ENCODE measurements around the gene TMEM31.

The TMEM31 gene

DNA sequence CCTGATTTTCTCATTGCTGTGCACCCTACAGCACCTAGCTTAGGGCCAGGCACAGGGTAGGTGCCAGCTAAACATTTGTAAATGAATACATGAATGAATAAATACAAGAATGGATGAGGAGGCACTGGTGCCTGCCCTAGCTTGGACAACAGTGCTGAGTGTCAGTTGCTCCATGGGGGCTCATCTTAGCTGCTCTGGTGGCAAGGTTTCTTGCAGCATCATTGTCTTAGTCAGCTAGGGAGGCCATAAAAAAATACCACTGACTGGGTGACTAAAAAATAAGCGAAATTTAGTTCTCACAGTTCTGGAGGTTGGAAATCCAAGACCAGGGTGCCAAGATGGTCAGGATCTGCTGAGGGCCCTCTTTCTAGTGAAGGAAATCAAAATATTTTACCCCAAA, 31.2 kb downstream of the TMEM31 start:
- Histone ChIP-seq H3K27ac (ENCODE audit: extremely low read depth, low read depth, low read length) (no peak overlapping the region), H3K36me3 (ENCODE audit: control insufficient read depth in 2 of 2, insufficient read depth in 1 of 2, low read length in 2 of 2) (no peaks in the 10 kb centered on the region), H3K4me3 (ENCODE audit: low read depth, low read length) (no peak overlapping the region), H3K9me3 (ENCODE audit: control insufficient read depth, insufficient read depth, low read depth, low read length) (no peaks in the 10 kb centered on the region), H3K4me1 (ENCODE audit: control insufficient read depth, insufficient read depth, low read length) (no peaks in the 10 kb centered on the region)
- CTCF ChIA-PET: no interaction called here
- POLR2A ChIA-PET: no interaction called here
- TF ChIP-seq KLF9 (tag by site-specific recombination; IDR thresholded peaks at IDR 0.05; ENCODE audit: low read depth) (no peak), ZNF501 (tag by site-specific recombination; IDR thresholded peaks at IDR 0.05) (no peak), ZNF785 (tag by site-specific recombination; IDR thresholded peaks at IDR 0.05) (no peak), ZNF140 (tag by site-specific recombination; IDR thresholded peaks at IDR 0.05) (no peak), ZNF157 (tag by site-specific recombination; IDR thresholded peaks at IDR 0.05) (no peak), YY2 (tag by site-specific recombination; IDR thresholded peaks at IDR 0.05) (no peak), YY1 (tag by site-specific recombination; IDR thresholded peaks at IDR 0.05) (no peak), FEZF1 (tag by site-specific recombination; IDR thresholded peaks at IDR 0.05) (no peak), ZFP37 (tag by site-specific recombination; IDR thresholded peaks at IDR 0.05) (no peak), ZNF514 (tag by site-specific recombination; IDR thresholded peaks at IDR 0.05) (no peak), SP2 (tag by site-specific recombination; IDR thresholded peaks at IDR 0.05) (no peak), ZNF335 (tag by site-specific recombination; conservative IDR thresholded peaks at IDR 0.05) (no peak)
- TF ChIP-seq, protein P1, sequence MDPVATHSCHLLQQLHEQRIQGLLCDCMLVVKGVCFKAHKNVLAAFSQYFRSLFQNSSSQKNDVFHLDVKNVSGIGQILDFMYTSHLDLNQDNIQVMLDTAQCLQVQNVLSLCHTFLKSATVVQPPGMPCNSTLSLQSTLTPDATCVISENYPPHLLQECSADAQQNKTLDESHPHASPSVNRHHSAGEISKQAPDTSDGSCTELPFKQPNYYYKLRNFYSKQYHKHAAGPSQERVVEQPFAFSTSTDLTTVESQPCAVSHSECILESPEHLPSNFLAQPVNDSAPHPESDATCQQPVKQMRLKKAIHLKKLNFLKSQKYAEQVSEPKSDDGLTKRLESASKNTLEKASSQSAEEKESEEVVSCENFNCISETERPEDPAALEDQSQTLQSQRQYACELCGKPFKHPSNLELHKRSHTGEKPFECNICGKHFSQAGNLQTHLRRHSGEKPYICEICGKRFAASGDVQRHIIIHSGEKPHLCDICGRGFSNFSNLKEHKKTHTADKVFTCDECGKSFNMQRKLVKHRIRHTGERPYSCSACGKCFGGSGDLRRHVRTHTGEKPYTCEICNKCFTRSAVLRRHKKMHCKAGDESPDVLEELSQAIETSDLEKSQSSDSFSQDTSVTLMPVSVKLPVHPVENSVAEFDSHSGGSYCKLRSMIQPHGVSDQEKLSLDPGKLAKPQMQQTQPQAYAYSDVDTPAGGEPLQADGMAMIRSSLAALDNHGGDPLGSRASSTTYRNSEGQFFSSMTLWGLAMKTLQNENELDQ (tag by site-specific recombination; IDR thresholded peaks at IDR 0.05; ENCODE audit: low read depth): no peak
- TF ChIP-seq, protein P2, sequence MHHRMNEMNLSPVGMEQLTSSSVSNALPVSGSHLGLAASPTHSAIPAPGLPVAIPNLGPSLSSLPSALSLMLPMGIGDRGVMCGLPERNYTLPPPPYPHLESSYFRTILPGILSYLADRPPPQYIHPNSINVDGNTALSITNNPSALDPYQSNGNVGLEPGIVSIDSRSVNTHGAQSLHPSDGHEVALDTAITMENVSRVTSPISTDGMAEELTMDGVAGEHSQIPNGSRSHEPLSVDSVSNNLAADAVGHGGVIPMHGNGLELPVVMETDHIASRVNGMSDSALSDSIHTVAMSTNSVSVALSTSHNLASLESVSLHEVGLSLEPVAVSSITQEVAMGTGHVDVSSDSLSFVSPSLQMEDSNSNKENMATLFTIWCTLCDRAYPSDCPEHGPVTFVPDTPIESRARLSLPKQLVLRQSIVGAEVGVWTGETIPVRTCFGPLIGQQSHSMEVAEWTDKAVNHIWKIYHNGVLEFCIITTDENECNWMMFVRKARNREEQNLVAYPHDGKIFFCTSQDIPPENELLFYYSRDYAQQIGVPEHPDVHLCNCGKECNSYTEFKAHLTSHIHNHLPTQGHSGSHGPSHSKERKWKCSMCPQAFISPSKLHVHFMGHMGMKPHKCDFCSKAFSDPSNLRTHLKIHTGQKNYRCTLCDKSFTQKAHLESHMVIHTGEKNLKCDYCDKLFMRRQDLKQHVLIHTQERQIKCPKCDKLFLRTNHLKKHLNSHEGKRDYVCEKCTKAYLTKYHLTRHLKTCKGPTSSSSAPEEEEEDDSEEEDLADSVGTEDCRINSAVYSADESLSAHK (tag by site-specific recombination; IDR thresholded peaks at IDR 0.05): no peak
- TF ChIP-seq, protein P3, sequence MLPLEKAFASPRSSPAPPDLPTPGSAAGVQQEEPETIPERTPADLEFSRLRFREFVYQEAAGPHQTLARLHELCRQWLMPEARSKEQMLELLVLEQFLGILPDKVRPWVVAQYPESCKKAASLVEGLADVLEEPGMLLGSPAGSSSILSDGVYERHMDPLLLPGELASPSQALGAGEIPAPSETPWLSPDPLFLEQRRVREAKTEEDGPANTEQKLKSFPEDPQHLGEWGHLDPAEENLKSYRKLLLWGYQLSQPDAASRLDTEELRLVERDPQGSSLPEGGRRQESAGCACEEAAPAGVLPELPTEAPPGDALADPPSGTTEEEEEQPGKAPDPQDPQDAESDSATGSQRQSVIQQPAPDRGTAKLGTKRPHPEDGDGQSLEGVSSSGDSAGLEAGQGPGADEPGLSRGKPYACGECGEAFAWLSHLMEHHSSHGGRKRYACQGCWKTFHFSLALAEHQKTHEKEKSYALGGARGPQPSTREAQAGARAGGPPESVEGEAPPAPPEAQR (tag by site-specific recombination; IDR thresholded peaks at IDR 0.05): no peak

DNA sequence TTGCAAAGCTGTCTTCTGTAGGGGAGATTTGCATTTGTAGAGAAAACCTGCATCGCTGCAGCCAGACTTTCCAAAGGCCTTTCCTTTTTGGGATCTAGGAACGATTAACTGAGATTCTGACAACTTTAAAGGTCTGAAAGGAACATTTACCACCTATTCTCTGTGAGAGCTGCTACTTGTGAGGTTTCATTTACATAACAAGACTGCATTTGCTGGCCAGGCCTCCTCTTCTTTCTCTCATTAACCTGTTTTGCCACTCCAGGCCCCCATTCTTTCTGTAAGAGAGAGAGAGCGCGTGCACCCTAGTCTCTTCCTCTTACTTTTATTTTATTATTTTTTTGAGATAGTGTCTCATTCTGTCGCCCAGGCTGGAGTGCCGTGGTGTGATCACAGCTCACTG, 31.6 kb downstream of the TMEM31 start:
- Histone ChIP-seq H3K4me1 (ENCODE audit: control insufficient read depth, insufficient read depth, low read length) (no peaks in the 10 kb centered on the region), H3K36me3 (ENCODE audit: control insufficient read depth in 2 of 2, insufficient read depth in 1 of 2, low read length in 2 of 2) (no peaks in the 10 kb centered on the region), H3K9me3 (ENCODE audit: control insufficient read depth, insufficient read depth, low read depth, low read length) (no peaks in the 10 kb centered on the region), H3K4me3 (ENCODE audit: low read depth, low read length) (no peak overlapping the region), H3K27ac (ENCODE audit: extremely low read depth, low read depth, low read length) (no peak overlapping the region)
- ChIA-PET POLR2A (no interaction called here), CTCF (no interaction called here)
- TF ChIP-seq, protein P4, sequence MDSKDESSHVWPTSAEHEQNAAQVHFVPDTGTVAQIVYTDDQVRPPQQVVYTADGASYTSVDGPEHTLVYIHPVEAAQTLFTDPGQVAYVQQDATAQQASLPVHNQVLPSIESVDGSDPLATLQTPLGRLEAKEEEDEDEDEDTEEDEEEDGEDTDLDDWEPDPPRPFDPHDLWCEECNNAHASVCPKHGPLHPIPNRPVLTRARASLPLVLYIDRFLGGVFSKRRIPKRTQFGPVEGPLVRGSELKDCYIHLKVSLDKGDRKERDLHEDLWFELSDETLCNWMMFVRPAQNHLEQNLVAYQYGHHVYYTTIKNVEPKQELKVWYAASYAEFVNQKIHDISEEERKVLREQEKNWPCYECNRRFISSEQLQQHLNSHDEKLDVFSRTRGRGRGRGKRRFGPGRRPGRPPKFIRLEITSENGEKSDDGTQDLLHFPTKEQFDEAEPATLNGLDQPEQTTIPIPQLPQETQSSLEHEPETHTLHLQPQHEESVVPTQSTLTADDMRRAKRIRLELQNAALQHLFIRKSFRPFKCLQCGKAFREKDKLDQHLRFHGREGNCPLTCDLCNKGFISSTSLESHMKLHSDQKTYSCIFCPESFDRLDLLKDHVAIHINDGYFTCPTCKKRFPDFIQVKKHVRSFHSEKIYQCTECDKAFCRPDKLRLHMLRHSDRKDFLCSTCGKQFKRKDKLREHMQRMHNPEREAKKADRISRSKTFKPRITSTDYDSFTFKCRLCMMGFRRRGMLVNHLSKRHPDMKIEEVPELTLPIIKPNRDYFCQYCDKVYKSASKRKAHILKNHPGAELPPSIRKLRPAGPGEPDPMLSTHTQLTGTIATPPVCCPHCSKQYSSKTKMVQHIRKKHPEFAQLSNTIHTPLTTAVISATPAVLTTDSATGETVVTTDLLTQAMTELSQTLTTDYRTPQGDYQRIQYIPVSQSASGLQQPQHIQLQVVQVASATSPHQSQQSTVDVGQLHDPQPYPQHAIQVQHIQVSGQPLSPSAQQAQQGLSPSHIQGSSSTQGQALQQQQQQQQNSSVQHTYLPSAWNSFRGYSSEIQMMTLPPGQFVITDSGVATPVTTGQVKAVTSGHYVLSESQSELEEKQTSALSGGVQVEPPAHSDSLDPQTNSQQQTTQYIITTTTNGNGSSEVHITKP (tag by site-specific recombination; IDR thresholded peaks at IDR 0.05): no peak
- no peak for TF ChIP-seq ZNF548 (tag by site-specific recombination; IDR thresholded peaks at IDR 0.05)
- TF ChIP-seq ZBTB8A (tag by site-specific recombination; IDR thresholded peaks at IDR 0.05): no peak
- TF ChIP-seq, protein P5, sequence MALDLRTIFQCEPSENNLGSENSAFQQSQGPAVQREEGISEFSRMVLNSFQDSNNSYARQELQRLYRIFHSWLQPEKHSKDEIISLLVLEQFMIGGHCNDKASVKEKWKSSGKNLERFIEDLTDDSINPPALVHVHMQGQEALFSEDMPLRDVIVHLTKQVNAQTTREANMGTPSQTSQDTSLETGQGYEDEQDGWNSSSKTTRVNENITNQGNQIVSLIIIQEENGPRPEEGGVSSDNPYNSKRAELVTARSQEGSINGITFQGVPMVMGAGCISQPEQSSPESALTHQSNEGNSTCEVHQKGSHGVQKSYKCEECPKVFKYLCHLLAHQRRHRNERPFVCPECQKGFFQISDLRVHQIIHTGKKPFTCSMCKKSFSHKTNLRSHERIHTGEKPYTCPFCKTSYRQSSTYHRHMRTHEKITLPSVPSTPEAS (tag by site-specific recombination; IDR thresholded peaks at IDR 0.05): no peak
- TF ChIP-seq, protein P6, sequence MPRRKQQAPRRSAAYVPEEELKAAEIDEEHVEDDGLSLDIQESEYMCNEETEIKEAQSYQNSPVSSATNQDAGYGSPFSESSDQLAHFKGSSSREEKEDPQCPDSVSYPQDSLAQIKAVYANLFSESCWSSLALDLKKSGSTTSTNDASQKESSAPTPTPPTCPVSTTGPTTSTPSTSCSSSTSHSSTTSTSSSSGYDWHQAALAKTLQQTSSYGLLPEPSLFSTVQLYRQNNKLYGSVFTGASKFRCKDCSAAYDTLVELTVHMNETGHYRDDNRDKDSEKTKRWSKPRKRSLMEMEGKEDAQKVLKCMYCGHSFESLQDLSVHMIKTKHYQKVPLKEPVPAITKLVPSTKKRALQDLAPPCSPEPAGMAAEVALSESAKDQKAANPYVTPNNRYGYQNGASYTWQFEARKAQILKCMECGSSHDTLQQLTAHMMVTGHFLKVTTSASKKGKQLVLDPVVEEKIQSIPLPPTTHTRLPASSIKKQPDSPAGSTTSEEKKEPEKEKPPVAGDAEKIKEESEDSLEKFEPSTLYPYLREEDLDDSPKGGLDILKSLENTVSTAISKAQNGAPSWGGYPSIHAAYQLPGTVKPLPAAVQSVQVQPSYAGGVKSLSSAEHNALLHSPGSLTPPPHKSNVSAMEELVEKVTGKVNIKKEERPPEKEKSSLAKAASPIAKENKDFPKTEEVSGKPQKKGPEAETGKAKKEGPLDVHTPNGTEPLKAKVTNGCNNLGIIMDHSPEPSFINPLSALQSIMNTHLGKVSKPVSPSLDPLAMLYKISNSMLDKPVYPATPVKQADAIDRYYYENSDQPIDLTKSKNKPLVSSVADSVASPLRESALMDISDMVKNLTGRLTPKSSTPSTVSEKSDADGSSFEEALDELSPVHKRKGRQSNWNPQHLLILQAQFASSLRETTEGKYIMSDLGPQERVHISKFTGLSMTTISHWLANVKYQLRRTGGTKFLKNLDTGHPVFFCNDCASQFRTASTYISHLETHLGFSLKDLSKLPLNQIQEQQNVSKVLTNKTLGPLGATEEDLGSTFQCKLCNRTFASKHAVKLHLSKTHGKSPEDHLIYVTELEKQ (tag by site-specific recombination; IDR thresholded peaks at IDR 0.05; ENCODE audit: borderline replicate concordance): no peak
- TF ChIP-seq ZNF791 (tag by site-specific recombination; IDR thresholded peaks at IDR 0.05): no peak
- TF ChIP-seq SP7 (tag by site-specific recombination; IDR thresholded peaks at IDR 0.05): no peak
- TF ChIP-seq ZFP69B (tag by site-specific recombination; IDR thresholded peaks at IDR 0.05): no peak

All from HEK293 (cell line).